Epidermal melanocyte (primary cell): Measurements from ENCODE around the gene MTX2.

Source experiments
- DNase-seq: peaks from one replicate; pipeline ENCODE4 v3.0.0; 2011; ENCODE audit warnings: low spot score; ENCODE audit not compliant: insufficient read length

MTX2 gene

GRCh38 chr2:176269319-176270099 lies at the start of gene MTX2:
MTX2 (plus strand) TSS chr2:176269442; CDS start chr2:176269630, 188 bp downstream.
- peak; percentile 63 for DNase-seq

GRCh38 chr2:176227874-176228273 lies 41.4 kb upstream of the MTX2 start:
- DNase-seq: no peak

GRCh38 chr2:176234156-176234555 lies 35.1 kb upstream of the MTX2 start:
- no peak for DNase-seq

- DNase-seq: no peak
Measured at GRCh38 chr2:176234940-176235339, 34.3 kb upstream of the MTX2 start.

- no peak for DNase-seq
Measured at GRCh38 chr2:176237456-176237855, 31.8 kb upstream of the MTX2 start.

- DNase-seq: no peak
Measured at GRCh38 chr2:176239031-176239430, 30.2 kb upstream of the MTX2 start.

GRCh38 chr2:176240301-176240700 lies 28.9 kb upstream of the MTX2 start:
- no peak for DNase-seq

- no peak for DNase-seq
Measured at GRCh38 chr2:176242276-176242675, 27.0 kb upstream of the MTX2 start.

GRCh38 chr2:176246331-176246730 lies 22.9 kb upstream of the MTX2 start:
- no peak for DNase-seq

- DNase-seq: no peak
Measured at GRCh38 chr2:176247859-176248258, 21.4 kb upstream of the MTX2 start.

GRCh38 chr2:176251928-176252327 lies 17.3 kb upstream of the MTX2 start:
- DNase-seq: no peak

GRCh38 chr2:176260689-176261088 lies 8.6 kb upstream of the MTX2 start:
- no peak for DNase-seq

GRCh38 chr2:176261136-176261535 lies 8.1 kb upstream of the MTX2 start:
- DNase-seq: no peak

GRCh38 chr2:176268976-176269318 lies 295 bp upstream of the MTX2 start:
- no peak for DNase-seq

GRCh38 chr2:176270100-176270750 lies 983 bp downstream of the MTX2 start:
- no peak for DNase-seq

- DNase-seq: no peak
Measured at GRCh38 chr2:176272870-176273459, 3.7 kb downstream of the MTX2 start.

GRCh38 chr2:176278927-176279326 lies 9.7 kb downstream of the MTX2 start:
- no peak for DNase-seq

- no peak for DNase-seq
Measured at GRCh38 chr2:176280156-176280555, 10.9 kb downstream of the MTX2 start.

- no peak for DNase-seq
Measured at GRCh38 chr2:176280867-176281658, 11.8 kb downstream of the MTX2 start.

GRCh38 chr2:176283291-176284068 lies 14.2 kb downstream of the MTX2 start:
- DNase-seq: no peak

- no peak for DNase-seq
Measured at GRCh38 chr2:176284461-176285049, 15.3 kb downstream of the MTX2 start.
